ENCODE results near the gene FSCN2. TPM values are rescaled to one million over a fixed set of nuclear protein-coding genes. Genes with fewer than 3 reads are reported as not detected.

FSCN2 gene
- total RNA-seq, 1 donor: 5.1 TPM

DNA sequence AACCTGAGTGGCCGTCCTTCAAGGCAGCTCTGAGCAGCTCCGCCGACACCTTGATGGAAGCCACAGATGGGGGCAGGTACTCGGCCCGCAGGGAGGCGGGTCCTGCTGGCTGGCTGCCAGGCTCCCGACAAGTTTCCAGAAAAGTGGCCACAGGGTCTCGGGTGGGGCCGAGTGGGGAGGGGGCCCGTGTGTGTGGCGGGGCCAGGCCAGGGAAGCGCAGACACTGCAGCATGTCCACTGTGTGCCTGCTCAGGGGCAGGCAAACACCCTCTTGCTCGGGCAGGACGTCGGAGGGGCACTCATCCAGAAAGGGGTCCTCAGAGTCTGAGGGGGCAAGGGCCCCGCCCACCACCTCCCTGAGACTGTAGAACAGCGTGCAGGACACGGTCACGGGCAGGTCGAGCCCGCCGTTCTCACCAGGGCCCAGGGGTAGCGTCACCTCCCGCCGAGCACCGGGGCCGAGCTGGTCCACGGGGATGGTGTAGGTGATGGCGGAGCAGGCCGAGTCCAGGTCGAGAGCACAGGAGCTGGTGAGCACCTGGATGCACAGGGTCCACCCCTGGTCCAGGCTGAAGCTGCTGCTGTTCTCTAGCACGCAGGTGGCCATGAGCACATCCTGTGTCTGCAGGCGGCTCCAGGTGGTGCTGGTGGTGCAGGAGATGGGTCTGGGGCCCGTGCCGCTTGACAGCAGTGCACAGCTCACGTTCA, 18.9 kb downstream of the FSCN2 start:
- Histone ChIP-seq H3K36me3 (ENCODE audit: insufficient read depth, low read length) (peaks cover 76% of the 10 kb centered on the region), H3K27me3 (ENCODE audit: insufficient read depth, low read length) (no peaks in the 10 kb centered on the region), H3K9me3 (ENCODE audit: low read depth, low read length) (no peaks in the 10 kb centered on the region), H3K4me1 (ENCODE audit: insufficient read depth, low read length) (peaks cover 5% of the 10 kb centered on the region), H3K79me2 (ENCODE audit: insufficient read depth, low read length) (peaks cover 42% of the 10 kb centered on the region), H3K27ac (ENCODE audit: low read depth, low read length) (no peak overlapping the region), H3K4me3 (ENCODE audit: insufficient read depth, low read length) (no peak overlapping the region), H3K4me2 (ENCODE audit: insufficient read depth, low read length) (no peak overlapping the region), H2AFZ (ENCODE audit: low read length) (no peak overlapping the region), H4K20me1 (ENCODE audit: insufficient read depth, low read length) (peaks cover 31% of the 10 kb centered on the region)
- peak; percentile 77 for DNase-seq (ENCODE audit: insufficient read length, low spot score, missing footprints)
- TF ChIP-seq, protein P1, sequence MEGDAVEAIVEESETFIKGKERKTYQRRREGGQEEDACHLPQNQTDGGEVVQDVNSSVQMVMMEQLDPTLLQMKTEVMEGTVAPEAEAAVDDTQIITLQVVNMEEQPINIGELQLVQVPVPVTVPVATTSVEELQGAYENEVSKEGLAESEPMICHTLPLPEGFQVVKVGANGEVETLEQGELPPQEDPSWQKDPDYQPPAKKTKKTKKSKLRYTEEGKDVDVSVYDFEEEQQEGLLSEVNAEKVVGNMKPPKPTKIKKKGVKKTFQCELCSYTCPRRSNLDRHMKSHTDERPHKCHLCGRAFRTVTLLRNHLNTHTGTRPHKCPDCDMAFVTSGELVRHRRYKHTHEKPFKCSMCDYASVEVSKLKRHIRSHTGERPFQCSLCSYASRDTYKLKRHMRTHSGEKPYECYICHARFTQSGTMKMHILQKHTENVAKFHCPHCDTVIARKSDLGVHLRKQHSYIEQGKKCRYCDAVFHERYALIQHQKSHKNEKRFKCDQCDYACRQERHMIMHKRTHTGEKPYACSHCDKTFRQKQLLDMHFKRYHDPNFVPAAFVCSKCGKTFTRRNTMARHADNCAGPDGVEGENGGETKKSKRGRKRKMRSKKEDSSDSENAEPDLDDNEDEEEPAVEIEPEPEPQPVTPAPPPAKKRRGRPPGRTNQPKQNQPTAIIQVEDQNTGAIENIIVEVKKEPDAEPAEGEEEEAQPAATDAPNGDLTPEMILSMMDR (IDR thresholded peaks at IDR 0.05; ENCODE audit: extremely low read depth, low read depth, low read length): no peak

DNA sequence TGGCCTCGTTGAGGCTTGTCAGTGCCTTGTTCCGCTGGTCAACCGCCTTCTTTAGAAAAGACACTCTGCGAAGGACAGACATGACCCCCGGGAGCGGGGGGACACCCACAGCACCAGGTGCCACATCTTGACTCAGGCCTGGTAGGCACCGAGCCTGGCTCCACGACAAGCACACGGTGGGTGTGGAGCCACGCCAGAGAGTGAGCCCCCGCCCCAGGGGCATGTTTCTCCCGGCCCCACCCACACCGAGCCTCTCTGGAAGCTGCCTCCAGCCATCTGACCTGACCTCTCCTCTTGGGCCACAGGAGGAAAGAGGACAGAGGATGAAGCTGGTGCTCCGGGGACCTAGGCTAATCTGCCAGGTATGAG, 19.4 kb downstream of the FSCN2 start:
- Histone ChIP-seq H3K9me3 (ENCODE audit: low read depth, low read length) (no peaks in the 10 kb centered on the region), H3K4me2 (ENCODE audit: insufficient read depth, low read length) (no peak overlapping the region), H3K27me3 (ENCODE audit: insufficient read depth, low read length) (no peaks in the 10 kb centered on the region), H3K4me1 (ENCODE audit: insufficient read depth, low read length) (peaks cover 5% of the 10 kb centered on the region), H3K79me2 (ENCODE audit: insufficient read depth, low read length) (peaks cover 45% of the 10 kb centered on the region), H4K20me1 (ENCODE audit: insufficient read depth, low read length) (peaks cover 31% of the 10 kb centered on the region), H3K4me3 (ENCODE audit: insufficient read depth, low read length) (no peak overlapping the region), H3K27ac (ENCODE audit: low read depth, low read length) (no peak overlapping the region), H2AFZ (ENCODE audit: low read length) (no peak overlapping the region), H3K36me3 (ENCODE audit: insufficient read depth, low read length) (peaks cover 73% of the 10 kb centered on the region)
- TF ChIP-seq, protein P1 (IDR thresholded peaks at IDR 0.05; ENCODE audit: extremely low read depth, low read depth, low read length): no peak
- peak; percentile 66 for DNase-seq (ENCODE audit: insufficient read length, low spot score, missing footprints)

DNA sequence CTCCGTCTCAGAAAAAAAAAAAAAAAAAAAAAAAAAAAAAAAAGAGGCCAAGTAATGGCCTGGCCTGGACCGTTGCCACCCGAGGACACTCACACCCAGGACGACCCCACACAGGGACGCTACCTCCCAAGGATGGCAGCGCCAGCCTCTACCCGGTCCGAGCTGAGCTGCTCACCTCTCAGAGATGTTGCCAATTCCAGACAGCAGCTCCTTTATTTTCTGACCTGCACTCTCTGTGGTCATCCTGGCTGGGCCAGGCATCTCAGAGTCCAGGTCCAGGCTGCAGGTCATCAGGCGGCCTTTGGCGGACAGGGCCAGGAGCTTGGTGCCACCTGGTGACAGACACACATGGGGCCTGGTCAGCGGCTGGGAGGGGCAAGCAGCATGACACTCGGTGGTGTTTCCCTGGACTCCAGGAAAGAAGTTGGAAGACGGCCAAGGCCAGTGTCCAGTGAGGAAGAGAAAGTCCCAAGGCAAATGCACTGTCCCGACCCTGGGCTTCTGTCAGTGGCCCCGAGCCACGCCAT, 20.9 kb downstream of the FSCN2 start:
- H3K27ac ChIP-seq (ENCODE audit: low read depth, low read length): no peak overlapping the region
- H3K9me3 ChIP-seq (ENCODE audit: low read depth, low read length): no peaks in the 10 kb centered on the region
- H3K27me3 ChIP-seq (ENCODE audit: insufficient read depth, low read length): no peaks in the 10 kb centered on the region
- peaks cover 36% of the 10 kb centered on the region for H4K20me1 ChIP-seq (ENCODE audit: insufficient read depth, low read length)
- peaks cover 45% of the 10 kb centered on the region for H3K79me2 ChIP-seq (ENCODE audit: insufficient read depth, low read length)
- peaks cover 59% of the 10 kb centered on the region for H3K36me3 ChIP-seq (ENCODE audit: insufficient read depth, low read length)
- H2AFZ ChIP-seq (ENCODE audit: low read length): no peak overlapping the region
- DNase-seq (ENCODE audit: insufficient read length, low spot score, missing footprints): peak; percentile 73
- no peak overlapping the region for H3K4me2 ChIP-seq (ENCODE audit: insufficient read depth, low read length)
- H3K4me1 ChIP-seq (ENCODE audit: insufficient read depth, low read length): peaks cover 19% of the 10 kb centered on the region
- no peak overlapping the region for H3K4me3 ChIP-seq (ENCODE audit: insufficient read depth, low read length)
- TF ChIP-seq, protein P1 (IDR thresholded peaks at IDR 0.05; ENCODE audit: extremely low read depth, low read depth, low read length): no peak

DNA sequence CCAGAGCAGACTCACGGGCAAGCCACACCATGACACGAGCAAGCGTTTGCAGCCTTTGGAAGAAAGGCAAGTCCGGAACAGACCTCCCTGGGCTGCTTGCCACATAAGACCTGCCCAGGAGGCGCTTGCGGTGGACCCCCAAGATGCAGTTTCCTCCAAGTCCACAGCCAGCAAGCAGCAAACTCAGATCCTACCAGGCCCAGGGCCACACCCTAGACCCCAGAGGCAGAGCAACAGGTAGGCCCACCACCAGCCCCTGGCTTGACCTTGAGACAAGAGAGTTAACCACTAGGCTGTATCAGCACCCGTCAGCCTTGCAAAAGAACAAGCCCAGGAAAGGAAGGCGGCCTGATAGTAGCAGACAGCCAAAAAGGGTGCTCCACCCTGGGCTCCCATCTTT, 21.6 kb downstream of the FSCN2 start:
- no peak overlapping the region for H3K4me3 ChIP-seq (ENCODE audit: insufficient read depth, low read length)
- no peak overlapping the region for H3K27ac ChIP-seq (ENCODE audit: low read depth, low read length)
- H3K36me3 ChIP-seq (ENCODE audit: insufficient read depth, low read length): peaks cover 53% of the 10 kb centered on the region
- no peak overlapping the region for H2AFZ ChIP-seq (ENCODE audit: low read length)
- no peak for DNase-seq (ENCODE audit: insufficient read length, low spot score, missing footprints)
- peaks cover 23% of the 10 kb centered on the region for H3K4me1 ChIP-seq (ENCODE audit: insufficient read depth, low read length)
- TF ChIP-seq, protein P1 (IDR thresholded peaks at IDR 0.05; ENCODE audit: extremely low read depth, low read depth, low read length): no peak
- H4K20me1 ChIP-seq (ENCODE audit: insufficient read depth, low read length): peaks cover 36% of the 10 kb centered on the region
- no peak overlapping the region for H3K4me2 ChIP-seq (ENCODE audit: insufficient read depth, low read length)
- no peaks in the 10 kb centered on the region for H3K27me3 ChIP-seq (ENCODE audit: insufficient read depth, low read length)
- peaks cover 45% of the 10 kb centered on the region for H3K79me2 ChIP-seq (ENCODE audit: insufficient read depth, low read length)
- no peaks in the 10 kb centered on the region for H3K9me3 ChIP-seq (ENCODE audit: low read depth, low read length)

All from osteoblast (primary cell).